GM12874 (cell line): Measurements from ENCODE around the gene KRTAP4-5.

Experiments used
- CTCF ChIP-seq: IDR thresholded peaks from 2 replicates; pipeline ENCODE4 v1.5.1; 2011; ENCODE audit warnings: low read depth, mild to moderate bottlenecking, control low read depth, low read length, moderate library complexity; ENCODE audit not compliant: insufficient read depth

Gene KRTAP4-5

GRCh38 chr17:41144846-41145245 is 4.8 kb downstream of the KRTAP4-5 start:
- TF ChIP-seq CTCF: no peak

GRCh38 chr17:41141361-41141760 is 8.3 kb downstream of the KRTAP4-5 start:
- no peak for TF ChIP-seq CTCF

- TF ChIP-seq CTCF: no peak
These were observed 9.1 kb downstream of the KRTAP4-5 start, which contains the start of gene KRTAP4-6 for GRCh38 chr17:41140360-41141131. Gene KRTAP4-6 (minus strand): TSS chr17:41140544. CDS start chr17:41140487, 57 bp downstream.

- TF ChIP-seq CTCF: no peak
These were observed 15.5 kb downstream of the KRTAP4-5 start for GRCh38 chr17:41133880-41134735.

- no peak for TF ChIP-seq CTCF
These were observed 17.6 kb downstream of the KRTAP4-5 start for GRCh38 chr17:41131979-41132378.

GRCh38 chr17:41127371-41127770 is 22.3 kb downstream of the KRTAP4-5 start:
- no peak for TF ChIP-seq CTCF

- no peak for TF ChIP-seq CTCF
These were observed 23.2 kb downstream of the KRTAP4-5 start for GRCh38 chr17:41126412-41126811.
